Liver (tissue), 9 donors: ENCODE measurements around the gene ISM1. TPM values are rescaled to one million over a fixed set of nuclear protein-coding genes. Genes with fewer than 3 reads are reported as not detected.

Experiments used
- DNase-seq: peaks from one replicate; pipeline ENCODE4 v3.0.0-alpha.2; 2017; ENCODE audit warnings: low spot score
- H3K27ac ChIP-seq, 2 donors: one replicate each; pipeline ENCODE4 v1.7.0; 2013; ENCODE audit warnings: inconsistent platforms in 2 of 2, low read length in 2 of 2, control low read depth in 1 of 2, low read depth in 1 of 2, mild to moderate bottlenecking in 1 of 2
- H3K27me3 ChIP-seq, 4 donors: one replicate each; pipeline versions ENCODE4 v1.6.1 to v1.7.0; 2013; ENCODE audit warnings: low read length in 3 of 4, inconsistent platforms in 1 of 4, mild to moderate bottlenecking in 1 of 4, moderate library complexity in 1 of 4; ENCODE audit not compliant: control insufficient read depth in 4 of 4, insufficient read depth in 4 of 4
- H3K36me3 ChIP-seq, 4 donors: one replicate each; pipeline versions ENCODE4 v1.6.1 to v1.7.0; 2013; ENCODE audit warnings: low read length in 3 of 4, mild to moderate bottlenecking in 3 of 4, low read depth in 1 of 4, moderate library complexity in 1 of 4; ENCODE audit not compliant: control insufficient read depth in 4 of 4, insufficient read depth in 3 of 4
- H3K4me1 ChIP-seq, 4 donors: one replicate each; pipeline versions ENCODE4 v1.6.1 to v1.7.0; 2013; ENCODE audit warnings: low read length in 3 of 4, mild to moderate bottlenecking in 3 of 4, moderate library complexity in 1 of 4; ENCODE audit not compliant: control insufficient read depth in 4 of 4, insufficient read depth in 4 of 4
- H3K4me3 ChIP-seq, 3 donors: one replicate each; pipeline versions ENCODE4 v1.6.1 to v1.7.0; 2013; ENCODE audit warnings: low read length in 3 of 3, control low read depth in 1 of 3, low read depth in 1 of 3, mild to moderate bottlenecking in 1 of 3
- H3K9ac ChIP-seq, 2 donors: one replicate each; pipeline ENCODE4 v1.7.0; 2013; ENCODE audit warnings: low read length in 2 of 2, mild to moderate bottlenecking in 2 of 2, moderate library complexity in 2 of 2, control low read depth in 1 of 2, low read depth in 1 of 2
- H3K9me3 ChIP-seq, 4 donors: one replicate each; pipeline versions ENCODE4 v1.6.1 to v1.7.0; 2013; ENCODE audit warnings: low read length in 3 of 4; ENCODE audit not compliant: control insufficient read depth in 4 of 4
- EGR1 ChIP-seq, 2 donors: IDR thresholded peaks; 2 replicates each; pipeline ENCODE4 v1.6.1; 2016 to 2018; ENCODE audit warnings: antibody characterized with exemption in 2 of 2, low read depth in 2 of 2
- FOXA1 ChIP-seq: IDR thresholded peaks from 2 replicates; pipeline ENCODE4 v1.6.1; 2016; ENCODE audit warnings: antibody characterized with exemption
- GABPA ChIP-seq, 2 donors: IDR thresholded peaks in 1 of 2; conservative IDR thresholded peaks in 1 of 2; 2 replicates each; pipeline ENCODE4 v1.6.1; 2016; ENCODE audit warnings: antibody characterized with exemption in 2 of 2, mild to moderate bottlenecking in 1 of 2, moderate library complexity in 1 of 2
- HNF4A ChIP-seq, 2 donors: conservative IDR thresholded peaks; 2 replicates each; pipeline ENCODE4 v1.6.1; 2016; ENCODE audit warnings: antibody characterized with exemption in 2 of 2, mild to moderate bottlenecking in 2 of 2
- HNF4G ChIP-seq: IDR thresholded peaks from 2 replicates; pipeline ENCODE4 v1.6.1; 2016; ENCODE audit warnings: antibody characterized with exemption
- JUND ChIP-seq, 2 donors: IDR thresholded peaks; 2 replicates each; pipeline ENCODE4 v1.6.1; 2016; ENCODE audit warnings: antibody characterized with exemption in 2 of 2
- NR2F2 ChIP-seq: IDR thresholded peaks from 2 replicates; pipeline ENCODE4 v1.6.1; 2016; ENCODE audit warnings: antibody characterized with exemption
- RAD21 ChIP-seq, 2 donors: IDR thresholded peaks; 2 replicates each; pipeline ENCODE4 v1.6.1; 2016; ENCODE audit warnings: antibody characterized with exemption in 2 of 2, mild to moderate bottlenecking in 2 of 2
- RXRA ChIP-seq, 2 donors: IDR thresholded peaks; 2 replicates each; pipeline ENCODE4 v1.6.1; 2017 to 2018; ENCODE audit warnings: antibody characterized with exemption in 2 of 2, mild to moderate bottlenecking in 1 of 2
- SP1 ChIP-seq: IDR thresholded peaks from 2 replicates; pipeline ENCODE4 v1.6.1; 2018; ENCODE audit warnings: antibody characterized with exemption, mild to moderate bottlenecking
- TAF1 ChIP-seq: conservative IDR thresholded peaks from 2 replicates; pipeline ENCODE4 v1.6.1; 2016; ENCODE audit warnings: antibody characterized with exemption, mild to moderate bottlenecking
- YY1 ChIP-seq: IDR thresholded peaks from 2 replicates; pipeline ENCODE4 v1.6.1; 2016; ENCODE audit warnings: antibody characterized with exemption, mild to moderate bottlenecking
- WGBS: extraction: QIAGEN DNeasy Blood & Tissue Kit; methylation state at CpG from one replicate; pipeline ENCODE4 v1.1.7; 2013; 5-methylcytosine and 5-hydroxymethylcytosine counted together
- polyA plus RNA-seq, 2 donors: library from polyadenylated mRNA; stranded (reverse) in 1 of 2; unstranded in 1 of 2; fragments of 200-250 nt in 1 of 2; fragments of >200 nt in 1 of 2; fragmentation: Nextera tagmentation in 1 of 2; extraction: Ambion mirVana in 1 of 2; gene quantifications; one replicate each; pipeline versions ENCODE4 v1.2.1 to v1.2.3, GENCODE V29; 2013 to 2015
- total RNA-seq, 2 donors: library from RNA; depleted of rRNA; stranded (reverse); fragments of >200 nt; gene quantifications; one replicate each; pipeline ENCODE4 v1.2.3, GENCODE V29; 2014
- TF ChIP-seq, protein P1 (sequence below): fragments of 150-350 bp; IDR thresholded peaks from 2 replicates; pipeline ENCODE4 v1.5.1; 2017; ENCODE audit warnings: improper control_type of control experiment, low read depth, low read length; ENCODE audit not compliant: missing input control
- TF ChIP-seq, protein P2 (sequence below): IDR thresholded peaks from 2 replicates; pipeline ENCODE4 v1.6.1; 2016; ENCODE audit warnings: antibody characterized with exemption
- TF ChIP-seq, protein P3 (sequence below): IDR thresholded peaks from 2 replicates; pipeline ENCODE4 v1.6.1; 2016; ENCODE audit warnings: antibody characterized with exemption
- TF ChIP-seq, protein P4 (sequence below): IDR thresholded peaks from 2 replicates; pipeline ENCODE4 v1.6.1; 2016; ENCODE audit warnings: antibody characterized with exemption
- TF ChIP-seq, protein P5 (sequence below): IDR thresholded peaks from 2 replicates; pipeline ENCODE4 v1.6.1; 2016; ENCODE audit warnings: antibody characterized with exemption, mild to moderate bottlenecking
- donor health status: healthy.
- donor health status: healthy.
- donor health status: healthy.
- donor health status: healthy.
- donor health status: healthy.

ISM1 gene
- total and polyA plus RNA-seq, 4 donors: 0.82 to 6.4 (median 1.2) TPM; not detected in 1

DNA sequence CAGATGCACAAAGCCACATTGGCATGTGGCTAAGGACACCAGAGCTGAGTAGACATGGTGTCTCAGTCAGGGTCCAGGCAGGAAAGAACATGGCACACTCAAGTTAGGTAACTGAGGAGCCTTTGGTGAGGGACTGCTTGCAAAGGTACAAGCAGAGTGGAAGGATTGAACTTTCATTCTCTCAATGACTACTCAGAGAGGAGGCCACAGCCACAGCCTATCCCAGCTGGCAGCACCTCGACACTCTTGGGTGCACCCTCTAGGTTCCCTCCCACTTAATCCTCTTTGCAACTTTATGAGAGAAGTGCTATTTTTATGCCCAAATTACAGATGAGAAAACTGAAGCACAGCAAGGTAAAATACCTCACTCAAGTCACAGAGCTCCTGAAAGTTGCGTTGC is 73.4 kb downstream of the ISM1 start:
- no peak overlapping the region for H3K4me3 ChIP-seq
- H3K9me3 ChIP-seq: no peaks in the 10 kb centered on the region
- H3K36me3 ChIP-seq: peaks cover 0 to 9% (median 6%) of the 10 kb centered on the region in 4 donors
- TF ChIP-seq, protein P1, sequence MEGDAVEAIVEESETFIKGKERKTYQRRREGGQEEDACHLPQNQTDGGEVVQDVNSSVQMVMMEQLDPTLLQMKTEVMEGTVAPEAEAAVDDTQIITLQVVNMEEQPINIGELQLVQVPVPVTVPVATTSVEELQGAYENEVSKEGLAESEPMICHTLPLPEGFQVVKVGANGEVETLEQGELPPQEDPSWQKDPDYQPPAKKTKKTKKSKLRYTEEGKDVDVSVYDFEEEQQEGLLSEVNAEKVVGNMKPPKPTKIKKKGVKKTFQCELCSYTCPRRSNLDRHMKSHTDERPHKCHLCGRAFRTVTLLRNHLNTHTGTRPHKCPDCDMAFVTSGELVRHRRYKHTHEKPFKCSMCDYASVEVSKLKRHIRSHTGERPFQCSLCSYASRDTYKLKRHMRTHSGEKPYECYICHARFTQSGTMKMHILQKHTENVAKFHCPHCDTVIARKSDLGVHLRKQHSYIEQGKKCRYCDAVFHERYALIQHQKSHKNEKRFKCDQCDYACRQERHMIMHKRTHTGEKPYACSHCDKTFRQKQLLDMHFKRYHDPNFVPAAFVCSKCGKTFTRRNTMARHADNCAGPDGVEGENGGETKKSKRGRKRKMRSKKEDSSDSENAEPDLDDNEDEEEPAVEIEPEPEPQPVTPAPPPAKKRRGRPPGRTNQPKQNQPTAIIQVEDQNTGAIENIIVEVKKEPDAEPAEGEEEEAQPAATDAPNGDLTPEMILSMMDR: no peak
- TF ChIP-seq HNF4A (conservative IDR thresholded peaks at IDR 0.05) (no peak), EGR1 (IDR thresholded peaks at IDR 0.05; ENCODE audit: low read depth in 2 of 2) (no peak), YY1 (no peak), RXRA (IDR thresholded peaks at IDR 0.05) (no peak), SP1 (no peak), HNF4G (no peak), RAD21 (IDR thresholded peaks at IDR 0.05) (no peak), GABPA (IDR thresholded peaks at IDR 0.05 in 1 of 2, conservative IDR thresholded peaks at IDR 0.05 in 1 of 2) (no peak), JUND (IDR thresholded peaks at IDR 0.05) (no peak), TAF1 (no peak), FOXA1 (no peak), NR2F2 (no peak)
- TF ChIP-seq, protein P2, sequence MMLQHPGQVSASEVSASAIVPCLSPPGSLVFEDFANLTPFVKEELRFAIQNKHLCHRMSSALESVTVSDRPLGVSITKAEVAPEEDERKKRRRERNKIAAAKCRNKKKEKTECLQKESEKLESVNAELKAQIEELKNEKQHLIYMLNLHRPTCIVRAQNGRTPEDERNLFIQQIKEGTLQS: no peak
- TF ChIP-seq, protein P3, sequence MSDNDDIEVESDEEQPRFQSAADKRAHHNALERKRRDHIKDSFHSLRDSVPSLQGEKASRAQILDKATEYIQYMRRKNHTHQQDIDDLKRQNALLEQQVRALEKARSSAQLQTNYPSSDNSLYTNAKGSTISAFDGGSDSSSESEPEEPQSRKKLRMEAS: no peak
- TF ChIP-seq, protein P4, sequence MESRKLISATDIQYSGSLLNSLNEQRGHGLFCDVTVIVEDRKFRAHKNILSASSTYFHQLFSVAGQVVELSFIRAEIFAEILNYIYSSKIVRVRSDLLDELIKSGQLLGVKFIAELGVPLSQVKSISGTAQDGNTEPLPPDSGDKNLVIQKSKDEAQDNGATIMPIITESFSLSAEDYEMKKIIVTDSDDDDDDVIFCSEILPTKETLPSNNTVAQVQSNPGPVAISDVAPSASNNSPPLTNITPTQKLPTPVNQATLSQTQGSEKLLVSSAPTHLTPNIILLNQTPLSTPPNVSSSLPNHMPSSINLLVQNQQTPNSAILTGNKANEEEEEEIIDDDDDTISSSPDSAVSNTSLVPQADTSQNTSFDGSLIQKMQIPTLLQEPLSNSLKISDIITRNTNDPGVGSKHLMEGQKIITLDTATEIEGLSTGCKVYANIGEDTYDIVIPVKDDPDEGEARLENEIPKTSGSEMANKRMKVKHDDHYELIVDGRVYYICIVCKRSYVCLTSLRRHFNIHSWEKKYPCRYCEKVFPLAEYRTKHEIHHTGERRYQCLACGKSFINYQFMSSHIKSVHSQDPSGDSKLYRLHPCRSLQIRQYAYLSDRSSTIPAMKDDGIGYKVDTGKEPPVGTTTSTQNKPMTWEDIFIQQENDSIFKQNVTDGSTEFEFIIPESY: no peak
- TF ChIP-seq, protein P5, sequence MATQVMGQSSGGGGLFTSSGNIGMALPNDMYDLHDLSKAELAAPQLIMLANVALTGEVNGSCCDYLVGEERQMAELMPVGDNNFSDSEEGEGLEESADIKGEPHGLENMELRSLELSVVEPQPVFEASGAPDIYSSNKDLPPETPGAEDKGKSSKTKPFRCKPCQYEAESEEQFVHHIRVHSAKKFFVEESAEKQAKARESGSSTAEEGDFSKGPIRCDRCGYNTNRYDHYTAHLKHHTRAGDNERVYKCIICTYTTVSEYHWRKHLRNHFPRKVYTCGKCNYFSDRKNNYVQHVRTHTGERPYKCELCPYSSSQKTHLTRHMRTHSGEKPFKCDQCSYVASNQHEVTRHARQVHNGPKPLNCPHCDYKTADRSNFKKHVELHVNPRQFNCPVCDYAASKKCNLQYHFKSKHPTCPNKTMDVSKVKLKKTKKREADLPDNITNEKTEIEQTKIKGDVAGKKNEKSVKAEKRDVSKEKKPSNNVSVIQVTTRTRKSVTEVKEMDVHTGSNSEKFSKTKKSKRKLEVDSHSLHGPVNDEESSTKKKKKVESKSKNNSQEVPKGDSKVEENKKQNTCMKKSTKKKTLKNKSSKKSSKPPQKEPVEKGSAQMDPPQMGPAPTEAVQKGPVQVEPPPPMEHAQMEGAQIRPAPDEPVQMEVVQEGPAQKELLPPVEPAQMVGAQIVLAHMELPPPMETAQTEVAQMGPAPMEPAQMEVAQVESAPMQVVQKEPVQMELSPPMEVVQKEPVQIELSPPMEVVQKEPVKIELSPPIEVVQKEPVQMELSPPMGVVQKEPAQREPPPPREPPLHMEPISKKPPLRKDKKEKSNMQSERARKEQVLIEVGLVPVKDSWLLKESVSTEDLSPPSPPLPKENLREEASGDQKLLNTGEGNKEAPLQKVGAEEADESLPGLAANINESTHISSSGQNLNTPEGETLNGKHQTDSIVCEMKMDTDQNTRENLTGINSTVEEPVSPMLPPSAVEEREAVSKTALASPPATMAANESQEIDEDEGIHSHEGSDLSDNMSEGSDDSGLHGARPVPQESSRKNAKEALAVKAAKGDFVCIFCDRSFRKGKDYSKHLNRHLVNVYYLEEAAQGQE: no peak
- no peak overlapping the region for H3K27ac ChIP-seq
- no peaks in the 10 kb centered on the region for H3K27me3 ChIP-seq
- peaks cover 5 to 34% (median 19%) of the 10 kb centered on the region in 4 donors for H3K4me1 ChIP-seq
- DNase-seq: no peak
- 91% methylated on average over 2 of the region's 2 CpGs for WGBS
- no peak overlapping the region for H3K9ac ChIP-seq

DNA sequence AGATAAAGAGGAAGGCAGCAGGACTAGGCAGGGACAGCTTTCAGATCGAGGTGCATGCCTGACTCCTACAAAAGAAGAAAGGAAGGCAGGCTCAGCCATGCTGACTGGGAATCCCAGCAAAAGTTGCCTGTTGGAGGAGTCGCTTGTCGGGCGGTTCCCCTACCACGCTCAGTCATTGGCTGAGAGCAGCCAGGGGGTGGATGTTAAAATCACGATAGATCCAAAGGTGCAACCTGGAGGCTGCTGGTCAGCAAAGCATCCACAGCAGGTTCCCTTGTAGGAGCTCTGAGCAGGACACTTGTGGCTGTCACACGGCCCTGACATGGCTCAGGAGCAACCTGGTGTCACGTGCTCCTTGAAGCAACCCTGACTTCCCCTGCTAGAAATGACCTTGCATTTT is 74.6 kb downstream of the ISM1 start:
- Histone ChIP-seq H3K27me3 (no peaks in the 10 kb centered on the region), H3K4me3 (no peak overlapping the region), H3K27ac (no peak overlapping the region), H3K9me3 (no peaks in the 10 kb centered on the region), H3K36me3 (peaks cover 0 to 11% (median 7%) of the 10 kb centered on the region in 4 donors), H3K9ac (no peak overlapping the region), H3K4me1 (peaks cover 1 to 27% (median 12%) of the 10 kb centered on the region in 4 donors)
- 87% methylated on average over 8 of the region's 8 CpGs for WGBS
- no peak for DNase-seq
- TF ChIP-seq HNF4G (no peak), RAD21 (IDR thresholded peaks at IDR 0.05) (no peak), GABPA (IDR thresholded peaks at IDR 0.05 in 1 of 2, conservative IDR thresholded peaks at IDR 0.05 in 1 of 2) (no peak), NR2F2 (no peak), YY1 (no peak), RXRA (IDR thresholded peaks at IDR 0.05) (no peak)
- TF ChIP-seq, protein P4: no peak
- TF ChIP-seq, protein P1: no peak
- TF ChIP-seq, protein P3: no peak
